Mucosa of rectum (tissue), 2 donors: ENCODE data around the gene SP4.
"Not testable (repeated sequence)": the region's sequence is repeated elsewhere in the genome, so short reads cannot be mapped to it uniquely, and the experiment has no call there.

ENCODE experiments used
- H3K27ac ChIP-seq, 2 donors: one replicate each; pipeline ENCODE4 v1.7.0; 2013; ENCODE audit warnings: inconsistent platforms in 2 of 2, low read depth in 2 of 2, low read length in 2 of 2
- H3K27me3 ChIP-seq, 2 donors: one replicate each; pipeline ENCODE4 v1.7.0; 2013; ENCODE audit warnings: low read length in 2 of 2; ENCODE audit not compliant: control insufficient read depth in 2 of 2, insufficient read depth in 2 of 2
- H3K36me3 ChIP-seq, 2 donors: one replicate each; pipeline ENCODE4 v1.7.0; 2013; ENCODE audit warnings: low read length in 2 of 2; ENCODE audit not compliant: control insufficient read depth in 2 of 2, insufficient read depth in 2 of 2
- H3K4me1 ChIP-seq, 2 donors: one replicate each; pipeline ENCODE4 v1.7.0; 2013; ENCODE audit warnings: low read length in 2 of 2, mild to moderate bottlenecking in 1 of 2; ENCODE audit not compliant: control insufficient read depth in 2 of 2, insufficient read depth in 2 of 2
- H3K4me3 ChIP-seq, 2 donors: one replicate each; pipeline ENCODE4 v1.7.0; 2013; ENCODE audit warnings: low read length in 2 of 2
- H3K9ac ChIP-seq, 2 donors: one replicate each; pipeline ENCODE4 v1.7.0; 2013; ENCODE audit warnings: low read length in 2 of 2, low read depth in 1 of 2, mild to moderate bottlenecking in 1 of 2
- H3K9me3 ChIP-seq, 2 donors: one replicate each; pipeline ENCODE4 v1.7.0; 2013; ENCODE audit warnings: low read length in 2 of 2; ENCODE audit not compliant: control insufficient read depth in 2 of 2
- donor health status: healthy.
- donor health status: Normal muscosa, but diverticular disease.

Gene SP4

DNA sequence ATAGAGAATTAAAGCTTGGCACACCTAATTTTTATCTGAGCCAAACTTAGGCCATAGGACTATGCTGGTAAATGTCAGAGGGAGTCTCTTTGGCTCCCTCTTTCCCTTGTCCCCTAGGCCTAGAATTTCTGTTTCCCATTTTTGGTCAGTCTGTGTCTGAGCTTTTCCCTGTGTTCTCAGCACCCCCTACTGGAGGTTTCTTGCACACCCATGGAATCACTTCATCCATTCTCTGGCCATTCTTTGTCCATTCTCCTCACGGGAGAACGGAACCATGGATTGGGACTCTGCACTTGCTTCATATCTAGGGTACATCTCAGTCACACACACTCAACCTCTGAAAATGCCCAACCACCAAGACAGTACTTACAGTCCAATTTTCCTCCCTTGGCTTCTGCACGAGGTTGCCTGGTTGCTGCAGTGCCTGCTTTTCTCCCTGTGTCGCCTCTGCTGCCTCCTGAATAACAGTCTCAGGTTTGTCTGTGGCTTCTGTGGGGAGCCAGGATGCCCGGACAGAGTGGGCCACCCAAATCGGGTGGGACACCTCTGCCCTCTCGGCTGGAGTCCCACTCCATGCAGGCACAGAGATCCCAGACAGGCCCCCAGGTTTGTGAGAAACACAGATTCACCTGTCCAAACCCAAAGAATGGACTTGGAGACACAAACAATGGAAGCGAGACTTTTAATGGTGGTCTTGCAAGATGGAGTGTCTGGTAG is 79.9 kb downstream of the SP4 start:
- Histone ChIP-seq H3K9ac (no peak overlapping the region), H3K27me3 (no peaks in the 10 kb centered on the region), H3K4me3 (no peak overlapping the region), H3K27ac (no peak overlapping the region), H3K4me1 (no peaks in the 10 kb centered on the region), H3K9me3 (no peaks in the 10 kb centered on the region), H3K36me3 (no peaks in the 10 kb centered on the region)

DNA sequence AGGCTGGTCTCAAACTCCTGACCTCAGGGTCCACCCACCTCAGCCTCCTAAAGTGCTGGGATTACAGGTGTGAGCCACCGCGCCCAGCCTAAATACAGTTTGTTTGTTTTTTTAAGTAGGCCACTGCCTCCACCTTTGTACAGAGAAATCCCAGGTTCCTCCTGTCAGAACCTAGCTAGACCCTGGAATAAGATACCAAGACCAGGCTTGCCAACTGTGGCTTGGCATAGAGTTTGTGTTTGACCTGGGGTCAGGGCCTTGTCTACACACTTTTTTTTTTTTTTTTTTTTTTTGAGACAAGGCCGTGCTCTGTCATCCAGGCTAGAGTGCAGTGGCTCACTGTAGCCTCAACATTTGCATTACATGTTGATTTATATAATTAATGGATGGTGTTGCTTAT is 80.7 kb downstream of the SP4 start:
- no peak overlapping the region for H3K9ac ChIP-seq
- no peak overlapping the region for H3K4me3 ChIP-seq
- H3K9me3 ChIP-seq: no peaks in the 10 kb centered on the region
- no peaks in the 10 kb centered on the region for H3K36me3 ChIP-seq
- H3K27ac ChIP-seq: no peak overlapping the region
- H3K4me1 ChIP-seq: no peaks in the 10 kb centered on the region
- H3K27me3 ChIP-seq: no peaks in the 10 kb centered on the region

DNA sequence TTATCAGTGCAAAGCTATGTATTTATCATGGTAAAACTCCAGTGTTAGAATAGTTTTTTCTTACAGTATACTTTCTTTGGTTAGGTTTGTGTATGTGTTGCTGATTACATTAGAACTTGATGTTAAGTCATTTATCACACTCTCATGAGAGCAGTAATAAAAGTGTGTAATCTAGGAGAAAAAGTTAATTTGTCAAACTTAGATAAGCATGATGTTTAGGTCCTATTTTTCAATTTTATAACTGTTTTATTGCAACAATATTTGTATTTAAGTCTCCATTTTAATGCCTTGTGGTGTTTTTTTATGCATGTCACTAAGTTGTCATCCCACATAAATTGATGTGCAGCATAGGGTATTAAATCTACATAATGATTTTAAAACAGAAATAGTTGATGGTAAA is 86.2 kb downstream of the SP4 start:
- H3K9me3 ChIP-seq: no peaks in the 10 kb centered on the region
- no peak overlapping the region for H3K27ac ChIP-seq
- no peaks in the 10 kb centered on the region for H3K4me1 ChIP-seq
- H3K27me3 ChIP-seq: no peaks in the 10 kb centered on the region
- H3K4me3 ChIP-seq: no peak overlapping the region
- no peaks in the 10 kb centered on the region for H3K36me3 ChIP-seq
- no peak overlapping the region for H3K9ac ChIP-seq

DNA sequence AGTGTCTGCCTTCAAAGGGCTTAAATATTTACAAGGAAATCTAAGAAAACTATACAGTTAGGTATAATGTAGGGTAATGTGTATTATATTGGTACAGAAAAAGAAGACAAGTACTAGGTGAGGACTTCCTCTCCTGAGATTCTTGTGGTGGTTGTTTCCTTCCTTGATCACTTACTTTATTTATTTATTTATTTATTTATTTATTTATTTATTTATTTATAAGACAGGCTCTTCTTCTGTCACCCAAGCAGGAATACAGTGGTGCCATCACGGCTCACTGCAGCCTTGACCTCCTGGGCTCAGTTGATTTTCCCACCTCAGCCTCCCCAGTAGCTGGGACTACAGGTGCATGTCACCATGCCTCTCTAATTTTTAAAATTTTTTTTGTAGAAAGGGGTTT is 96.8 kb downstream of the SP4 start:
- Histone ChIP-seq H3K9ac (no peak overlapping the region), H3K9me3 (no peaks in the 10 kb centered on the region), H3K27ac (no peak overlapping the region), H3K36me3 (no peaks in the 10 kb centered on the region), H3K27me3 (no peaks in the 10 kb centered on the region), H3K4me1 (no peaks in the 10 kb centered on the region), H3K4me3 (no peak overlapping the region)

DNA sequence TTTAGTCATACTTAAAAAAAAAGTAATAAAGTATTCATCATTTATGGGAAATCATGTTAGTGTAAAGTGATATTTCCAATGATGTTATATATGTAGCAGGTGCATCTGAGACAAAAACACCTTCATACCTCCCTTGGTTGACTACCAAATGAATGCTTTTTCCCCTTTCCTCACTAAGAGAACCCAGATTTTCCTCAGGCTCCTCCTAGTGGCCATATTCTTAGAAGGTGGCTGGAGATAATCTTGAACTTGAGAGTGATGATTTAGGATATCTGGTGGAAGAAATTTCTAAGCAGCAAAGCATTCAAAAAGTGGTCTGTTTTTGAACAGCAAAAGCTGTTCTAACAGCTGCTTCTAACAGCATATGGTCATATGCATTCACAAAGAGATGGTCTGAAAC is 98.1 kb downstream of the SP4 start:
- Histone ChIP-seq H3K4me3 (no peak overlapping the region), H3K9me3 (no peaks in the 10 kb centered on the region), H3K36me3 (no peaks in the 10 kb centered on the region), H3K4me1 (no peaks in the 10 kb centered on the region), H3K27ac (no peak overlapping the region), H3K9ac (no peak overlapping the region), H3K27me3 (no peaks in the 10 kb centered on the region)

DNA sequence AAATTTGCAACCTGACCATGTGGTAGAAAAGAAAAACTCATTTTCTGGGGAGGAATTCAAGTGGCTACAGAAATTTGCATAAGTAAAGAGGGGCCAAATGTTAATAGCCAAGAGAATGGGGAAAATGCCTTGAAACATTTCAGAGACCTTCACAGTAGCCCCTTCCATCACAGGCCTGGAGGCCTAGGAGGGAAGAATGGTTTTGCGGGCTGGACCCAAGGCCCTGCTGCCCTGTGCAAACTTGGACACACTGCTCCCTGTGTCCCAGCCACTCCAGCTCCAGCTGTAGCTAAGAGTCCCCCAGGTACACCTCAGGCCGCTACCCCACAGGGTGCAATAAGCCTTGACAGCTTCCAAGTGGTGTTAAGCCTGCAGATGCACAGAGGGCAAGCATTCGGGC is 98.6 kb downstream of the SP4 start:
- H3K27ac ChIP-seq: no peak overlapping the region
- no peak overlapping the region for H3K9ac ChIP-seq
- no peak overlapping the region for H3K4me3 ChIP-seq
- H3K27me3 ChIP-seq: no peaks in the 10 kb centered on the region
- no peaks in the 10 kb centered on the region for H3K36me3 ChIP-seq
- no peaks in the 10 kb centered on the region for H3K4me1 ChIP-seq
- H3K9me3 ChIP-seq: no peaks in the 10 kb centered on the region

DNA sequence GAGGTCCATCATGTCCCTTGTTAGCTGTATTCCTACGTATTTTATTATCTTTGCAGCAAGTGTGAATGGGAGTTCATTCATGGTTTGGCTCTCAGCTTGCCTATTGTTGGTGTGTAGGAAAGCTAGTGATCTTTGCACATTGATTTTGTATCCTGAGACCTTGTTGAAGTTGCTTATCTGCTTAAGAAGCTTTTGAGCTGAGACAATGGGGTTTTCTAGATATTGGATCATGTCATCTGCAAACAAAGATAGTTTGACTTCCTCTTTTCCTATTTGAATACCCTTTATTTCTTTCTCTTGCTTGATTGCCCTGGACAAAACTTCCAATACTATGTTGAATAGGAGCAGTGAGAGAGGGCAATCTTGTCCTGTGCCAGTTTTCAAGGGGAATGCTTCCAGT is 104.6 kb downstream of the SP4 start:
- H3K9me3 ChIP-seq, H3K9ac ChIP-seq, H3K27me3 ChIP-seq: not testable (repeated sequence)

DNA sequence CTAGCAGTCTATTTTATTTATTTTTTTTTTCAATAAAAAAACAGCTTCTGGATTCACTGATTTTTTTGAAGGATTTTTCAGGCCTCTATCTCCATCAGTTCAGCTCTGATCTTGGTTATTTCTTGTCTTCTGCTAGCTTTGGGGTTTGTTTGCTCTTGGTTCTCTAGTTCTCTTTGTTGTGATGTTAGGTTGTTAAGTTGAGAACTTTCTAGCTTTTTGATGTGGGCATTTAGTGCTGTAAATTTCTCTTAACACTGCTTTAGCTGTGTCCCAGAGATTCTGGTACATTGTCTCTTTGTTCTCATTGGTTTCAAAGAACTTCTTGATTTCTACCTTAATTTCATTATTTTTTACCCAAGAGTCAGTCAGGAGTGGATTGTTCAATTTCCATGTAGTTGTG is 105.8 kb downstream of the SP4 start:
- H3K27ac ChIP-seq, H3K4me3 ChIP-seq, H3K9me3 ChIP-seq, H3K36me3 ChIP-seq, H3K9ac ChIP-seq, H3K4me1 ChIP-seq, H3K27me3 ChIP-seq: not testable (repeated sequence)

More for the DNA sequence above, 104.6 kb downstream of the SP4 start:
- not testable (repeated sequence) for H3K27ac ChIP-seq, H3K4me3 ChIP-seq, H3K4me1 ChIP-seq, H3K36me3 ChIP-seq

DNA sequence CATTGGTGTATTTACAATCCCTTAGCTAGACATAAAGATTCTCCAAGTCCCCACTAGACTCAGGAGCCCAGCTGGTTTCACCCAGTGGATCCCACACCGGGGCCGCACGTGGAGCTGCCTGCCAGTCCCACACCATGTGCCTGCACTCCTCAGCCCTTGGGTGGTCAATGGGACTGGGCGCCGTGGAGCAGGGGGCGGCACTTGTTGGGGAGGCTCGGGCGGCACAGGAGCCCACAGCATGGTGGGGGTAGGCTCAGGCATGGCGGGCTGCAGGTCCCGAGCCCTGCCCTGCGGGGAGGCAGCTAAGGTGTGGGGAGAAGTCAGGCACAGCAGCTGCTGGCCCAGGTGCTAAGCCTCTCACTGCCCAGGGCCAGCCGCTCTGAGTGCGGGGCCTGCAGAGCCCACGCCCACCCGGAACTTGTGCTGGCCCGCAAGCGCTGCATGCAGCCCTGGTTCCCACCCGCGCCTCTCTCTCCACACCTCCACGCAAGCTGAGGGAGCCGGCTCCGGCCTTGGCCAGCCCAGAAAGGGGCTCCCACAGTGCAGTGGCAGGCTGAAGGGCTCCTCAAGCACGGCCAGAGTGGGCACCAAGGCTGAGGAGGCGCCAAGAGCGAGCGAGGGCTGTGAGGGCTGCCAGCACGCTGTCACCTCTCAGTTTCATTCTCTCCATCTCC is 108.7 kb downstream of the SP4 start:
- not testable (repeated sequence) for H3K4me1 ChIP-seq, H3K27ac ChIP-seq, H3K9ac ChIP-seq, H3K27me3 ChIP-seq, H3K9me3 ChIP-seq, H3K4me3 ChIP-seq, H3K36me3 ChIP-seq

DNA sequence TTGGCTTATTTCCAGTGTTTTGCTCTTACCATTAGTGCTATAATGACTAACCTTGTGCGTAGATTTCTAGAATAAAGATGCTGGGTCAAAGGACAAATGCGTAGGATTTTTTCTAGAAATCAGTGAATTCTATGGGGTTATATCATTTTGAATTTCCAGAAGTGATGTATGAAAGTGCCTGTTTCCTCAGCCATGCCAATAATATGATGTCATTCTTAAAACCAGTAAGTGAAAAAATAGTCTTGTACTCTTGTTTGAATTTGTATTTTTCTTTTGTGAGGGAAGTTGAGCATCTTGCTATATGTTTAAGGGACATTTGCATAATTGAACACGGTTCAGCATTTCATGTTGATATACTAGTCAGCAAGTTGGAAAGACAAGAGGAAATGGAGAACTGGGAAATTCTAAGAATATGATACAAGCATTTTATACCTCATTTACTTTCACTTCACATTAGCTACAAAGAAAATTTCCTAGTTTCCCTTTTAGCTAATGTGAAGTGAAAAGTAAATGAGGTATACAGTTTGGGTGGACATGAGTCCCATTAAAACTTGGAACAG is 111.1 kb downstream of the SP4 start:
- H3K27ac ChIP-seq: no peak overlapping the region
- no peak overlapping the region for H3K4me3 ChIP-seq
- no peaks in the 10 kb centered on the region for H3K9me3 ChIP-seq
- H3K4me1 ChIP-seq: peaks cover 4 to 5% of the 10 kb centered on the region in 2 donors
- H3K27me3 ChIP-seq: peaks cover 9 to 15% of the 10 kb centered on the region in 2 donors
- H3K9ac ChIP-seq: no peak overlapping the region
- H3K36me3 ChIP-seq: no peaks in the 10 kb centered on the region
